ENCODE measurements around the gene FRMD4B.
"Not testable (repeated sequence)": the region's sequence is repeated elsewhere in the genome, so short reads cannot be mapped to it uniquely, and the experiment has no call there.

FRMD4B gene

DNA sequence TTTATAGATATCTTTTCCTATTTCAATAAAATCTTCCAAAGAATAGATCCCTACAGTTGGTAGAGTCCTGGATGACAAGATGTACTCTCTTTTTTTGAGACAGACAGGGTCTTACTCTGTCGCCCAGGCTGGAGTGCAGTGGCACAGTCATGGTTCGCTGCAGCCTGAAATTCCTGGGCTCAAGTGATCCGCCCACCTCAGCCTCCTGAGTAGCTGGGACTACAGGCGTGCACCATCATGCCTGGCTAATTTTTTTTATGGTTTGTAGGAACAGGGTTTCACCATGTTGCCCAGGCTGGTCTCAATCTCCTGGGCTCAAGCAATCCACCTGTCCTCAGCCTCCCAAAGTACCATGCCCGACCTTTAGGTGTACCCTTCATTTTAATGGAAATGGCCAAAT, 109.7 kb downstream of the FRMD4B start:
- not testable (repeated sequence) for H3K9ac ChIP-seq (ENCODE audit: low read length); H3K36me3 ChIP-seq (ENCODE audit: control insufficient read depth, low read depth, low read length); H3K27me3 ChIP-seq (ENCODE audit: control insufficient read depth, insufficient read depth, low read length); H3K4me1 ChIP-seq (ENCODE audit: control insufficient read depth, low read depth, low read length); H3K9me3 ChIP-seq (ENCODE audit: control insufficient read depth, low read depth, low read length); H3K27ac ChIP-seq (ENCODE audit: low read length); H3K4me3 ChIP-seq (ENCODE audit: low read length)

DNA sequence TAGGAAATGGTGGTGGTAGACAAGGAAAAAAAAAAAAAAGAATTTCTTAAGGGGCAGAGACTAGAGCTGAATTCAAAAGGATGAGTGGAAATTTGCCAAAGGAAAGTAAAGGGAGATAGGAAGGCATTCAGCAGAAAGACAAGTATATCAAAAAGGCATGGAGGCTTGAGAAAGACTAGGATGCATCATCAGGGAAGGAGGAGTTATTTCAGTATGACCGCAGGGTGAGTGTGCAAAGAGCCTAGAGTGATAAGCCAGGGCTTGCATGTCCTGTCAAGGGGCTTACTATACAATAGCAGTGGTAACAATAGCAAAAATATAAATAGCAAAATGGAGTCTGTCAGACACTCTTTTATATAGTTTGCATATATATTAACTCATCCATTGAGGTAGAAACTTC, 112.0 kb downstream of the FRMD4B start:
- no peak overlapping the region for H3K4me3 ChIP-seq (ENCODE audit: low read length)

DNA sequence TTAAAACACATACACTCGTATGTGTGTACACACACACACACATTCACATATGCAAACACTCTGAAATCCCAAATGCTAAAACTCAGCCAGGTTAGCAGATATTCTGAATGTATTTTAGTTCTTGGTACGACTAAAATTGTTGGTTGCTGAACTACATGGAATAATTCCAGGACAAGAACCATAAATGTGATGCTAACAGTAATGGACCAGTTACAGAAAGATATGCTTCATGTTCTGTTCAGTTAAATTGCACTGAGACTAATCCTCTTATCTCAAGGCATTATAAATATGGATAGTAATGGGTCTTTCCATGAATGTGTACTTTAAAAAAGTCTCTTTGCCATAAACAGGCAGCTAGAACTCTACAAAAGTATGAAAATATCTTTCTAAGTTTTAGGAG, 113.3 kb downstream of the FRMD4B start:
- no peak overlapping the region for H3K9ac ChIP-seq (ENCODE audit: low read length)
- H3K4me1 ChIP-seq (ENCODE audit: control insufficient read depth, low read depth, low read length), result peaks cover 4% of the 10 kb centered on the region
- no peak overlapping the region for H3K27ac ChIP-seq (ENCODE audit: low read length)
- no peaks in the 10 kb centered on the region for H3K36me3 ChIP-seq (ENCODE audit: control insufficient read depth, low read depth, low read length)
- H3K27me3 ChIP-seq (ENCODE audit: control insufficient read depth, insufficient read depth, low read length), result no peaks in the 10 kb centered on the region
- H3K9me3 ChIP-seq (ENCODE audit: control insufficient read depth, low read depth, low read length), result no peaks in the 10 kb centered on the region
- H3K4me3 ChIP-seq (ENCODE audit: low read length), result no peak overlapping the region

More for the DNA sequence above, 112.0 kb downstream of the FRMD4B start:
- H3K27me3 ChIP-seq (ENCODE audit: control insufficient read depth, insufficient read depth, low read length), result no peaks in the 10 kb centered on the region
- H3K27ac ChIP-seq (ENCODE audit: low read length), result no peak overlapping the region
- no peaks in the 10 kb centered on the region for H3K36me3 ChIP-seq (ENCODE audit: control insufficient read depth, low read depth, low read length)
- H3K4me1 ChIP-seq (ENCODE audit: control insufficient read depth, low read depth, low read length), result peaks cover 4% of the 10 kb centered on the region
- no peak overlapping the region for H3K9ac ChIP-seq (ENCODE audit: low read length)
- no peaks in the 10 kb centered on the region for H3K9me3 ChIP-seq (ENCODE audit: control insufficient read depth, low read depth, low read length)

DNA sequence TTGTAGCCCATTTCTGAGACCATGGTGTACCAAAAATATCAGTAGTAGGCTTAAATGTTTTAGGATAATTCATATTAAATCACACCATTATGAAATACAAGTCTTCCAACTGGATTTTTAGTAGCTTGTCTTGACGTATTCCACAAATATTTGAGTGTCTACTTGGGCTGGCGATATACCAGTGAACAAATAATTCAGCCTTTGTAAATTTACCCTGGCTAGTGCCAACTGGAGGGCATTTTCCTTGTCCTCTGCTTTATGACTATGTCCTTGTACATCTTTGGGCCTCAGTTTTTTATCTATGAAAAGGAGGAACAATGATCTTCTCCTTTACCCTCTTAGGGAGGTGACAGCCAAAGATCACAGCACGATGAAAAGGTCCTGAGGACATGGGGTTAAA, 114.8 kb downstream of the FRMD4B start:
- H3K9ac ChIP-seq (ENCODE audit: low read length), result no peak overlapping the region
- no peaks in the 10 kb centered on the region for H3K27me3 ChIP-seq (ENCODE audit: control insufficient read depth, insufficient read depth, low read length)
- H3K4me3 ChIP-seq (ENCODE audit: low read length), result no peak overlapping the region
- H3K9me3 ChIP-seq (ENCODE audit: control insufficient read depth, low read depth, low read length), result no peaks in the 10 kb centered on the region
- no peaks in the 10 kb centered on the region for H3K36me3 ChIP-seq (ENCODE audit: control insufficient read depth, low read depth, low read length)
- no peak overlapping the region for H3K27ac ChIP-seq (ENCODE audit: low read length)
- peaks cover 4% of the 10 kb centered on the region for H3K4me1 ChIP-seq (ENCODE audit: control insufficient read depth, low read depth, low read length)

DNA sequence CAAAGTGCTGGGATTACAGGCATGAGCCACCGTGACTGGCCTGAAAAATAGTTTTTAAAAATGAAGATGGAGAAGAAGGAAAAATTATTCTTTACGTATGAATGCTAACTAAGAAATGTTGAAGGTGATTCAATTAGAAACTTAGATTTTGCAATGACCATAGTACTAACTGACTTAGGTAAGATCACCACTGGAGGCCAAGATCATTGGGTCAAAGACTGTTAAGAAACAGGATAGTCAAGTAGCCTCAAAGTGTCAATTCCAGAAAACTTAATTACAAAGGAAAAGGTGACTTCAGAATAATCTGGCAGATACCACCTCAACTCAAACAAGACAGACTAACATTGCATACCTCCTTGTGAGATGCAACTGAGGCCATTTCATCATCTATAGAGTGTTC, 119.3 kb downstream of the FRMD4B start:
- Histone ChIP-seq H3K9me3 (ENCODE audit: control insufficient read depth, low read depth, low read length) (no peaks in the 10 kb centered on the region), H3K4me3 (ENCODE audit: low read length) (no peak overlapping the region), H3K27me3 (ENCODE audit: control insufficient read depth, insufficient read depth, low read length) (no peaks in the 10 kb centered on the region), H3K9ac (ENCODE audit: low read length) (no peak overlapping the region), H3K27ac (ENCODE audit: low read length) (no peak overlapping the region), H3K4me1 (ENCODE audit: control insufficient read depth, low read depth, low read length) (no peaks in the 10 kb centered on the region), H3K36me3 (ENCODE audit: control insufficient read depth, low read depth, low read length) (no peaks in the 10 kb centered on the region)

DNA sequence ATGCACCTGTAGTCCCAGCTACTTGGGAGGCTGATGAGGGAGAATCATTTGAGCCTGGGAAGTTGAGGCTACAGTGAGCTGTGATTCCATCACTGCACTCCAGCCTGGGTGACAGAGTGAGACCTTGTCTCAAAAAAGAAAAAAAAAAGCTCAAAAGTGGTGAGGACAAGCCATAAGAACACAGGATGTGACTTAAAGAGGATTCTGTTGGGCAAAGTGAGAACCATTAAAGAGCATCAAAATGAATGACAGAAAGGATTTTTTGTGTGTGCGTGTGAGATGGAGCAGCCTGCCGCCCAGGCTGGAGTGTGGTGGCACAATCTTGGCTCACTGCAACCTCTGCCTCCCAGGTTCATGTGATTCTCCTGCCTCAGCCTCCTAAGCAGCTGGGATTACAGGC, 119.8 kb downstream of the FRMD4B start:
- H3K4me1 ChIP-seq (ENCODE audit: control insufficient read depth, low read depth, low read length), result not testable (repeated sequence)

DNA sequence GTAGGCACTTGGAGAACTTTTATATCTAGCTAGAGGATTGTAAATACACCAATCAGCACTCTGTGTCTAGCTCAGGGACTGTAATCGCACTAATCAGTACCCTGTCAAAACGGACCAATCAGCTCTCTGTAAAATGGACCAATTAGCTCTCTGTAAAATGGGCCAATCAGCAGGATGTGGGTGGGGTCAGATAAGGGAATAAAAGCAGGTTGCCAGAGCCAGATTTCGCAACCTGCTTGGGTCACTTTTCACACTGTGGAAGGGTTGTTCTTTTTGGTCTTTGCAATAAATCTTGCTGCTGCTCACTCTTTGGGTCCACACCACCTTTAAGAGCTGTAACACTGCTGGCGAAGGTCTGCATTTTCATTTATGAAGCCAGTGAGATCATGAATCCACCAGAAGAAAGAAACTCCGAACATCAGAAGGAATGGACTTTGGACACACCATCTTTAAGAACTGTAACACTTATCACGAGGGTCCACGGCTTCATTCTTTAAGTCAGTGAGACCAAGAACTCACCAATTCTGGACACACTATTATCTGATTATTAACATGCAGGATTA, 125.0 kb downstream of the FRMD4B start:
- not testable (repeated sequence) for H3K9me3 ChIP-seq (ENCODE audit: control insufficient read depth, low read depth, low read length); H3K9ac ChIP-seq (ENCODE audit: low read length); H3K4me3 ChIP-seq (ENCODE audit: low read length); H3K27me3 ChIP-seq (ENCODE audit: control insufficient read depth, insufficient read depth, low read length); H3K27ac ChIP-seq (ENCODE audit: low read length); H3K36me3 ChIP-seq (ENCODE audit: control insufficient read depth, low read depth, low read length); H3K4me1 ChIP-seq (ENCODE audit: control insufficient read depth, low read depth, low read length)

More for the DNA sequence above, 119.8 kb downstream of the FRMD4B start:
- not testable (repeated sequence) for H3K27me3 ChIP-seq (ENCODE audit: control insufficient read depth, insufficient read depth, low read length); H3K36me3 ChIP-seq (ENCODE audit: control insufficient read depth, low read depth, low read length); H3K9me3 ChIP-seq (ENCODE audit: control insufficient read depth, low read depth, low read length); H3K27ac ChIP-seq (ENCODE audit: low read length); H3K9ac ChIP-seq (ENCODE audit: low read length); H3K4me3 ChIP-seq (ENCODE audit: low read length)

DNA sequence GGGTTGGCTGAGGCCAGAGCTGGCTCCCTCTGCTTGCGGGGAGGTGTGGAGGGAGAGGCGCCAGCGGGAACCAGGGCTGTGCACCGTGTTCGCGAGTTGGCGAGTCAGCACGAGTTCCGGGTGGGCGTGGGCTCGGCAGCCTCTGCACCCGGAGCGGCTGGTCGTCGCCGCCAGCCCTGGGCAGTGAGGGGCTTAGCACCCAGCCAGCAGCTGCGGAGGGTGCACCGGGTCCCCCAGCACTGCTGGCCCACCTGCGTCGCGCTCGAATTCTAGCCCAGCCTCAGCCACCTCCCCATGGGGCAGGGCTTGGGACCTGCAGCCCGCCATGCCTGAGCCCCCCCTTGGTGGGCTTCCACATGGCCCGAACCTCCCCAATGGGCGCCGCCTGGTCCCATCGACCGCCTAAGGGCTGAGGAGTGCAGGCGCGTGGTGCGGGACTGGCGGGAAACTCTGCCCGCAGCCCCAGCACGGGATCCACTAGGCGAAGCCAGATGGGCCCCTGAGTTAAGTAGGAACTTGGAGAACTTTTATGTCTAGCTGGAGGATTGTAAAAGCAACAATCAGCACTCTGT, 125.6 kb downstream of the FRMD4B start:
- Histone ChIP-seq H3K27ac (ENCODE audit: low read length) (no peak overlapping the region), H3K9me3 (ENCODE audit: control insufficient read depth, low read depth, low read length) (no peaks in the 10 kb centered on the region), H3K9ac (ENCODE audit: low read length) (no peak overlapping the region), H3K4me1 (ENCODE audit: control insufficient read depth, low read depth, low read length) (peaks cover 1% of the 10 kb centered on the region), H3K4me3 (ENCODE audit: low read length) (no peak overlapping the region), H3K36me3 (ENCODE audit: control insufficient read depth, low read depth, low read length) (no peaks in the 10 kb centered on the region), H3K27me3 (ENCODE audit: control insufficient read depth, insufficient read depth, low read length) (no peaks in the 10 kb centered on the region)

DNA sequence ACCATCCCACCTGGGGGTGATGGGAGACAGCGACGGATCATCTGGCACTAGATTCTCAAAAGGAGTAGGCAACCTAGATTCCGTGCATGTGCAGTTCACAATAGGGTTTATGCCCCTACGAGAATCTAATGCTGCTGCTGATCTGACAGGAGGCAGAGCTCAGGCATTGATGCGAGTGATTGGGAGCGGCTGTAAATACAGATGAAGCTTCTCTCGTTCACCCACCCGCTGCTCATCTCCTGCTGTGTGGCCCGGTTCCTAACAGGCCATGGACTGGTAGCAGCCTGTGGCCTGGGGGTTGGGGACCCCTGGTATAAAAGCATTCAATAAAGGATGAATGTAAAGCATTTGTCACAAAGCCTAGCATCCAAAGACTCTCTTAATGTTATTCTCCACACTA, 126.8 kb downstream of the FRMD4B start:
- no peaks in the 10 kb centered on the region for H3K9me3 ChIP-seq (ENCODE audit: control insufficient read depth, low read depth, low read length)
- H3K27ac ChIP-seq (ENCODE audit: low read length), result no peak overlapping the region
- no peaks in the 10 kb centered on the region for H3K27me3 ChIP-seq (ENCODE audit: control insufficient read depth, insufficient read depth, low read length)
- H3K4me3 ChIP-seq (ENCODE audit: low read length), result no peak overlapping the region
- H3K4me1 ChIP-seq (ENCODE audit: control insufficient read depth, low read depth, low read length), result peaks cover 4% of the 10 kb centered on the region
- H3K36me3 ChIP-seq (ENCODE audit: control insufficient read depth, low read depth, low read length), result no peaks in the 10 kb centered on the region
- no peak overlapping the region for H3K9ac ChIP-seq (ENCODE audit: low read length)

DNA sequence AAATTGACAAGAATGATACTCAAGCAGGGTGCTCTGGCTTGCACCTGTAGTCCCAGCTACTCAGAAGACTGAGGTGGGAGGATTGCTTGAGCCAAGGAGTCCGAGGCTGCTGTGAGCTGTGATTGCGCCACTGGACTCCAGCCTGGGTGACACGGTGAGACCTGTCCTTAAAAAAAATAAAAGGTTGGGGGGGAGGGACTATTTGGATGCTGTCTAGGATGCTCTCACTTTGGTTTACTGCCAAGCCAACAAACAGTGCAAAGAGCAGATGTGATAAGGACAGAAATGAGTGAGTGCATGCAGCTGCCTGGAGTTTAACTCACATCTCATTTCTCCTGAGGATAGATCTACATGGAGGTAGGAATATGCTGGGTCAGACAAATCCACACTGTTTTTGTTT, 130.0 kb downstream of the FRMD4B start:
- H3K4me3 ChIP-seq (ENCODE audit: low read length), result no peak overlapping the region
- no peak overlapping the region for H3K27ac ChIP-seq (ENCODE audit: low read length)
- H3K9me3 ChIP-seq (ENCODE audit: control insufficient read depth, low read depth, low read length), result no peaks in the 10 kb centered on the region
- H3K36me3 ChIP-seq (ENCODE audit: control insufficient read depth, low read depth, low read length), result no peaks in the 10 kb centered on the region
- peaks cover 11% of the 10 kb centered on the region for H3K4me1 ChIP-seq (ENCODE audit: control insufficient read depth, low read depth, low read length)
- no peaks in the 10 kb centered on the region for H3K27me3 ChIP-seq (ENCODE audit: control insufficient read depth, insufficient read depth, low read length)
- H3K9ac ChIP-seq (ENCODE audit: low read length), result no peak overlapping the region

DNA sequence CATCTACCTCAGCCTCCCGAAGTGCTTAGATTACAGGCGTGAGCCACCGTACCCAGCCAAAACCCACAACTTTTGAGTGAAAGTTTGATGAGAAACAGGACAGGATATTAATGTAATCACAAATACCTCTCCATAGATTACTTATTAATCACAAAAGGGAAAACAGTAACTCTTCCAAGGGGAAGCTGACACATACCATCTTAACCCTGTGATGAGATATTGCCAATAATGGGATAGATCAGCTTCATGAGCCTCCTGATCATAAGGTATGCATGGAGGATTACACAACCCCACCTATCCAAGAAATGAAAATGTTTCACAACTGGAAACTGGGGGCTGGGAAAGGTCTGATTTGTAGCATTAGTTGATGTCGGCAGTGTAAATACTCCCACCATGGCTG, 131.5 kb downstream of the FRMD4B start:
- Histone ChIP-seq H3K4me1 (ENCODE audit: control insufficient read depth, low read depth, low read length) (peaks cover 18% of the 10 kb centered on the region), H3K27me3 (ENCODE audit: control insufficient read depth, insufficient read depth, low read length) (peaks cover 15% of the 10 kb centered on the region), H3K9me3 (ENCODE audit: control insufficient read depth, low read depth, low read length) (no peaks in the 10 kb centered on the region), H3K27ac (ENCODE audit: low read length) (no peak overlapping the region), H3K9ac (ENCODE audit: low read length) (no peak overlapping the region), H3K4me3 (ENCODE audit: low read length) (no peak overlapping the region), H3K36me3 (ENCODE audit: control insufficient read depth, low read depth, low read length) (no peaks in the 10 kb centered on the region)

DNA sequence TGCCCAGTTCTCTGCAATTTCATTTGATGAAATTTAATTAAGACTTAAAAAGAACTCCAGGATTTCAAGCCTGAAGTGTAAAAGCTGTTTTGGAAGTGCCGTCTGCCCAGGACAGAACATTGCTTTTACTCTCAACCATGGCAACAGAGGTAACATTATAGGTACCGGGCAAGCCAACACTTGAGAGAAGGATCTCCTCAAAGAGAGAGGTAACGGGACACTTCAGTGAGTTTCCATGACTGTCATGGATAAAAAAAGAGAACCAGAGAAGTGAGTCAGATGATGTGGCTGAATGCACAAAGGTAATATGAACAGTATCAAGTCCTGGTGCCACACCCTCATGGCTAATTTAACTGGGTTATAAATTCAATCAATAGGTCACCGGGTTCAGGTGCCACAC, 133.3 kb downstream of the FRMD4B start:
- Histone ChIP-seq H3K9ac (ENCODE audit: low read length) (no peak overlapping the region), H3K27me3 (ENCODE audit: control insufficient read depth, insufficient read depth, low read length) (peaks cover 32% of the 10 kb centered on the region), H3K27ac (ENCODE audit: low read length) (no peak overlapping the region), H3K4me1 (ENCODE audit: control insufficient read depth, low read depth, low read length) (peaks cover 31% of the 10 kb centered on the region), H3K36me3 (ENCODE audit: control insufficient read depth, low read depth, low read length) (no peaks in the 10 kb centered on the region), H3K9me3 (ENCODE audit: control insufficient read depth, low read depth, low read length) (no peaks in the 10 kb centered on the region), H3K4me3 (ENCODE audit: low read length) (no peak overlapping the region)

All from iPS-18a (cell line).